GM18505 (cell line): Measurements from ENCODE around the gene SLC22A23.

Experiments
- ATAC-seq: cut with Tn5 transposase; IDR thresholded peaks from one replicate; pipeline ENCODE4 v1.9.1; 2021; ENCODE audit not compliant: unreplicated experiment
- POLR2A ChIP-seq: IDR thresholded peaks from 4 replicates; pipeline ENCODE4 v1.6.1; 2011; ENCODE audit warnings: borderline replicate concordance; ENCODE audit not compliant: insufficient read depth, insufficient read length; ENCODE audit errors: extremely low read depth

SLC22A23 gene

DNA sequence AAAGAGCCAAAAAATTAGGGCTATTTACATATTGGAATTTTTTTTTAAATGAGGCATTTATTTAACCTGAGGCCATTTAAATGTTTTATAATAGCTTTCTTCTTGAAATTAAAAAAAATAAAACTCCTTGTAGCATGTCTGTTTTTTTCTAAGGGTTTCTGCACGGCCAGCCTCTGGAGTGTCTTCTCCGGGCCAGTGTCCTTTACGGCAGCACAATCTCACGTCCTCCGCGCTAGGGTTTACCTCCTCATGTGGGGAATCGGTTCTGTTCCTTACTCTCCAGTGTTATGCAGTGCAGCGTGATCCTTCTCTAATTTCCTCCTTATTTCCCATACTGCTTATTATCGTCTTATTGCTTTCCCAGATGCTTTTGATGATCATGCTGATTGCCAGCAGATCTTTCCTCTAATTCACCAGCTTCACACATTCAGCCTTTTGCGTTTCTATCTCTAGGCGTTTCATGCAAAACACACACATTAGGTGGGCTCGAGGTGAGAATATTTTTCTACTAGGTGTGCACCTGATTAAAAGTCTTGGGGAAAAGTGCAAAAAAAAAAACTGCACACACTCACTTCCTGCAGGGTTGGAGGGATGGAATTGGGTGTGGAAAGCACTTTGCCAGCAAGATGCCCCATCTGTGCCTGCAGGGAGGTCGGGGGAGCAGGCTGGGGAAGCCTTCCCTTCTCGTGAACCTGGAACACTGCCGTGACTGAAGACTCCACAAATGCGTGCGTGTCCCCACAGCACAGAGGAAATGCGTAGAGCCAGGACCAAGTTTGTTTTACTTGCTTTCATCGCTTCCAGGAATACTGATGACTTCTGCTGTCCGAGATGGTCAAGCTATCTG is 142.0 kb downstream of the SLC22A23 start:
- no peak for TF ChIP-seq POLR2A
- ATAC-seq, result no peak

DNA sequence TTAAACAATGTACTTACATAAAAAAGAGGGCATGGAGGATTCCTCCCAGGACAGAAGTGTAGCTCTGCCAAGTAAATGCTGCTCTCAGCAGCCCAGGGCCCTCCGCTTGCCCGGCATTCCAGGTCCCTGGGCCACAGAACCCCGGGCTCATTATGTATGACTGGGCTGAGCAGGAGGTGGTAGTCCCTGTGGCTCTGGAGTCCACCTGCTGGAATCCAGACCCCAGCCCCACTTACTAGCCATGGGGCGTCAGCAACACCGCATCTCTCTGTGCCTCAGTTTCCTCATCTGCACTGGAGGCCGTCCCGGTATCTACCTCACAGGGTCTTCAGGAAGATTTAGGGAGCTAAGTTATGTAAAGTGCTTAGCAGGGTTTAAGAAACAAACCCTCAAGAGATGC is 142.7 kb downstream of the SLC22A23 start:
- no peak for ATAC-seq
- TF ChIP-seq POLR2A, result no peak

DNA sequence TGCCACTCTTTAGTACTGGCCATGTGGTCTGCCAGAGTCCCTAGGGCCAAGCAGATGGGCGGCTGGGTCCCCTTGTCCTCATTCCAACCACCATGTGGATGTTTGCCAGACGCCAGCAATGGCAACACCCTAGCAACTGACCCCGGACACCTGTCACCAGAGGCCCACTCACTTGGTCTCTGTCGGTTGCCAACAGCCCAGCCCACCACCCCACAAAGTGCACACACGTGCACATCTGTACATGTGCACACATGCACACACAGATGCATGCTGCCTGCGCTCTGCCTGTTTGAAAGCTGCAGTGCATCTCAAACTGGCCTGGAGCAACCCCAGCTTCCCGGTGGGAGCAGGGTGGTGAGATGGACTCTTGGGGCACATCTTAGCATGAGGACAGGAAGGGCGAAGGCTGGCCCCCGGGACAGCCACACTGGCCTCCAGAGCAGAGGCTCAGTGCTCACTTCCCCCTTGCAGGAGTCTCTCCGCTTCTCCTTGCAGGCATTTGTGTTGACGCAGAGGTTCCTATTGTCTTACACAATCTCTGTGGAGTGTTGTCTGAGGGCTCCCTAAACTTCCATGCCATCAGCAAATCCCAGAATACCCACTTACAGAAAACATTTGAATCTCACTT is 144.1 kb downstream of the SLC22A23 start:
- ATAC-seq, result no peak
- no peak for TF ChIP-seq POLR2A

DNA sequence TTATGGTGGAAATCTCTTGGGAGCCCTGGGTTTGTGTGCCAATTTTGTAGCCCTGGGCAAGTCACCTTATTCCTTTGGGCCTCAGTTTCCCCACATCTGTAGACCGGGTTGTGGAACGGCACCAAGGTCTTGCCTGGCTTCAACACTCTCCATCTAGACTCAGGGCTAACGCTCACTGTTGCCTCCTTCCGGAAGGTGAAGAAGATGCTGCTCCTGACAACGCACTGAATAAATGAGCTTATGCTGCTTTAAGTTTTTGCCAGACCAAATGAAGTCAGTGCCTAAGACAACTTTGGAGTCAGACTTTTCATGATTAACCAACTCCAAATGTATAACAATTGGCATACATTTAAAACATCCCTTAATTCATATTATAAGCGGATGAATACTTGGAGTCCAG is 145.0 kb downstream of the SLC22A23 start:
- no peak for TF ChIP-seq POLR2A

DNA sequence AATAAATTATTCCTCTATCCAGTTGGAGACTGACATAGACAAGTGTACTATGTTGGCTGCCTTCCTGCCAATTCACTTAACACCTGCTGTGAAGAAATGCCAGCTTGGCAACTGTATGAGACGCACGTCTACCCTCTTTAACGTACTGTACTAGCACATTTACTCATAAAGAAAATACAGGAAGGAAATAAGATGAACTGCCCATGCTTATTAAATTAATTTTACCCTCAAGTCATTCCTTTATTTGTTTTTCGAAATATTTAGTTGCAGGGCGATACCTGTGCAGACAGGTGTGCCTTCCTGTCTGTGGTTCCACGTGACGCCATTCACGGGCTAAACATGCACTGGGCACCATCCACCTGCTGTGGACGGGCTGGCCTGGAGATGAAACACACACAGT is 146.1 kb downstream of the SLC22A23 start:
- TF ChIP-seq POLR2A, result no peak
- no peak for ATAC-seq

More for the DNA sequence above, 145.0 kb downstream of the SLC22A23 start:
- no peak for ATAC-seq

DNA sequence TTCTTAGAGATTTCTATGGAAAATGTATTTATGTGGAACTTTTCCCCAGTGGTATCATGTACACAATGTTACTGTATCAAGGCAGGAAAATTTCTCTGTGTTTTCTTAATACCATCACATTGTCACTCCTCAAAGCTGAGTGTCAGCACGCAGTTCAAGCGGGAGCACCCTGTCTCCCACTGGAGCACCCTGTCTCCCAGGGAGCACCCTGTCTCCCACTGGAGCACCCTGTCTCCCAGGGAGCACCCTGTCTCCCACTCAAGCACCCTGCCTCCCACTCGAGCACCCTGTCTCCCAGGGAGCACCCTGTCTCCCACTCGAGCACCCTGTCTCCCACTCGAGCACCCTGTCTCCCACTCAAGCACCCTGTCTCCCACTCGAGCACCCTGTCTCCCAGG is 146.8 kb downstream of the SLC22A23 start:
- TF ChIP-seq POLR2A, result no peak

DNA sequence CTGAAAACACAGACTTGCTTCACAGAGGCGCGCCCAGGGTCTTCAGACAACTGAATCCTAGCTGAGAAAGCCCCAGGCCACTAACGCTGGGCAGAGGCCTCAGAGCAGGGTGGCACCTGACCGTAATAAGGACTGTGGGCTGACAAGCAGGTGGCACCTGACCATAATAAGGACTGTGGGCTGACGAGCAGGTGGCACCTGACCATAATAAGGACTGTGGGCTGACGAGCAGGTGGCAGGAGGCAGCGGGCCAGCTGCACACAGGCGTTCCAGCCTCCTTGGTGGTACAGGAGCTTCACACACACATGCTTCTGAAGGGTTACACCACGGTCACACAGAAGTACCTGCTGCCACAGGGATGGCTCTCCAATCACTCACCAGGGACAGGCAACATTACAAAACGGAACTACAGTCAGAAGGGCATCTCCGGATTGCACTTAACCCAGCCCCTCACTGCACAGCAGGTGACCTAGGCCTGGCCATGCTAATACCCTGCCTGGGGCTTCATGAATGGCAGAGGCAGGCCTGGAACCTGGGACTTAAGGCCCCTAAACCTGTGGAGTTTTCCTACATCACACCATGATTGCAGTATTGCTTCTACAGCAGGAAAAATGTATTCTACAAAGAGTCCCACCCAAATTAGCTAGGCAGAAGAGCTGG is 147.3 kb downstream of the SLC22A23 start:
- ATAC-seq, result no peak
- no peak for TF ChIP-seq POLR2A

More for the DNA sequence above, 146.8 kb downstream of the SLC22A23 start:
- ATAC-seq, result no peak

DNA sequence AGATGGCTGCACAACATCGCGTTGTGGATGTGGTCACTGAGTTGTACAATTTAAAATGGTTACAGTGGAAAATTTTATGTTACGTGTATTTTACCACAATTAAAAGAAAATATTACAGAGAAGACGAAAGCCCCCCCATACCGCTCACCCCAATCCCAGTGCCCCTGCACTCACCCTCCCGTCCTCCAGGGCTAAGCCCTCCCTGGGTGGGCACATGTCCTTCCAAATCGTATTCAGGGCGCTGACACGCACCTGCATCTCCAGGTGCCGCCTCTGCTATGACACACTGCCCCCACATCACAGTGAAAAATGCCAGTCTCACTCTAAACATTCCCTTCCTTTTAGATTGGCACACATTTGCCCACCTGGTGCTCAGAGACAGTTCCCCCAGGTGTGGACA is 148.7 kb downstream of the SLC22A23 start:
- TF ChIP-seq POLR2A, result no peak
- ATAC-seq, result no peak

DNA sequence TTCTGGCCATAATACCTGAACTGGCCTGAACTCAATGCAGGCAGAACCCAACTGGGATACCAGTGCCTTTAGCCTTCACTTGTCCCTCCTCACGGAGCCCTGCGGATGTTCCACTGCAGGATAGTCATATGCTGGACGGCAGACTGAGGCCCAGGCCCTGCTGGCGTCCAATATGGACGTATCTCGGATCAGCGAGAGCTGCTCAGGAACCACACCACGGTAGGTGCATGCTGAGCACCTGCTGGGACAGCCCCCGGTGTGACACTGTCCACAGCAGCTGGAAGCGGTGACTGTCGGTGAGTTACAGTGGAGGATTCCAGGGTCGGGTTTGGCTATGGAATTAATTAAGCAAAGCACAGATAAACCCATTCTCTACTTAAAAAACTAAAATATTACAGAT is 149.4 kb downstream of the SLC22A23 start:
- no peak for ATAC-seq
- no peak for TF ChIP-seq POLR2A

DNA sequence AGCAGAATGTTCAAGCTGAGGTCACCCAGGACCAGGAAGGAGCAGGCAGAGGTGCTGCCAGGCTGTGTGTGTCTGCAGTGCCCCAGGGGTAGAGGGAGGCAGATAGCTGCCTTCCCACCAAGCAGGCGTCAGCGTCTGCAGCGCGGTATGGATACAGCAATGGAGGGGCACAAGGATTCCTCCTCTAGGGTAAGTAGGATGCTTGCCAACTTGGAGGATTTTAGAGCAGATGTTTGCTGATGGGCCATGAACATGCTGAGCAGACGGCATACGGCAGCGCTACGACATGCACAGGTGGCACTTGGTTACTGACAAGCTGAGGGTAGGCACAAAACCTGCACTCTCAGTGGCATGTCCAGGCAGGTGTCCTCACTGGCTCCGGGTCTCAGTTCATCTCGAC is 150.0 kb downstream of the SLC22A23 start:
- ATAC-seq, result no peak
- no peak for TF ChIP-seq POLR2A

DNA sequence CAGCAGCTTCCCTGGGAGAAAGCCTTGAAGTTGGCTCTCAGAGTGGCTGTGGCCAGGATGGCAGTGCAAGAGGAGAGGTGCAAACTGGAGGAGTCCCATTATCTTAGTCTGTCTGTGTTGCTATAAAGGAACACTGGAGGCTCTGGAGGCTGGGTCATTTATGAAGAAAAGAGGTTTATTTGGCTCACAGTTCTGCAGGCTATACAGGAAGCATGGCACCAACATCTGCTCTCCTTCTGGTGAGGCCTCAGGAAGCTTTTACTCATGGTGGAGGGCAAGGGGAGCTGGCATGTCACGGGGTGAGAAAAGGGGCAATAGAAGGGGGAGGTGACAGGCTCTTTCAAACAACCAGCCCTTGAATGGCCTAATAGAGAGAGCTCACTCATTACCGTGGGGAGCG is 151.0 kb downstream of the SLC22A23 start:
- TF ChIP-seq POLR2A, result no peak
- ATAC-seq, result no peak

DNA sequence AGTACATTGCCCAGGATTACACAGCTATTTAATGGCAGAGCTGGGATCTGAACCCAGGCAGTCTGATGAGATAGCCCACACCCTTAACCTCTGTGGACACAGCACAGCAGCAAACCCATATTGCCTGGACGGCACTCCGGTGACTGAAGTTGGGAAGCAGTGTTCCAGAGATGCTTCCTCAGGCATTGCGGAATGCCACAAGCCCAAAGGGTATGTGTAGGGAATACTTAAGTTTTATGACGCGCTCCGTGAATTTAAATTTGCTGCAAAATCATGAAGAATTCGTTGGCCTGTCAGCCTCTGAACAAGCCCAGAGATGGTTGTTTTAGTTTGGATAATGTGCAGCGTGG is 151.7 kb downstream of the SLC22A23 start:
- ATAC-seq, result no peak
- no peak for TF ChIP-seq POLR2A

DNA sequence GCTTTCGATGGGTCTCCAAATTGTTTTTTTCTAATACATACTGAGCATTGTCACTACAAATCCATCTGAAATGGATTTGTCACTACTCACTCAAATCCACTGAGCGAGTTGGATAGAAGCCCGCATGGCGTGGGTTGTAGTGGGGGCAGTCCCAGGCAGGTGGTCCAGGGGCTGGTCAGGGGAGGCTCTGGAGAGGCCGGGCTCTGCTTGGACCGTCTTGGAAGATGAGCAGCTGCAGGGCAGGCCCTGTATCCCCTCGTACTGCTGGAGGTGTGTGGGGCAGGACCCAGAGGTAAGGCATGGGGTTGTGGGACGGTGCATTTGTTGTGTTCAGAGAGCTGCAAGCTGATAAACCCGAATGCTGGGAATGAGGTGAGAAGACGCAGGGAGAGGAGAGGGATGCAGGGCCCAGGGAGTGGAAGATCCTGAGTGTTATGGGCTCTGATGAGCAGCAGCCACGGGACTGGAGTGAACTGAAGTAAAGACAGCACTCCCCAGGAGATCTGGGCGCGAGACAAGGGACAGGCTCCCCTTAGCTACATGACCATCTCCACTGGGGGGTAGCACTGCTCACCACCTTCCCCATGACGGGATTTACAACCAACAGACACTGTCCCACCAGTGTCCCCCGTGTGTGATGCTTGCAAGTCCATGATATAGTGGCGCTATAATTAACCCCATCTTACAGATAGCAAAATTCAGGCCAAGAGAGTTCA is 152.2 kb downstream of the SLC22A23 start:
- ATAC-seq, result no peak
- no peak for TF ChIP-seq POLR2A

DNA sequence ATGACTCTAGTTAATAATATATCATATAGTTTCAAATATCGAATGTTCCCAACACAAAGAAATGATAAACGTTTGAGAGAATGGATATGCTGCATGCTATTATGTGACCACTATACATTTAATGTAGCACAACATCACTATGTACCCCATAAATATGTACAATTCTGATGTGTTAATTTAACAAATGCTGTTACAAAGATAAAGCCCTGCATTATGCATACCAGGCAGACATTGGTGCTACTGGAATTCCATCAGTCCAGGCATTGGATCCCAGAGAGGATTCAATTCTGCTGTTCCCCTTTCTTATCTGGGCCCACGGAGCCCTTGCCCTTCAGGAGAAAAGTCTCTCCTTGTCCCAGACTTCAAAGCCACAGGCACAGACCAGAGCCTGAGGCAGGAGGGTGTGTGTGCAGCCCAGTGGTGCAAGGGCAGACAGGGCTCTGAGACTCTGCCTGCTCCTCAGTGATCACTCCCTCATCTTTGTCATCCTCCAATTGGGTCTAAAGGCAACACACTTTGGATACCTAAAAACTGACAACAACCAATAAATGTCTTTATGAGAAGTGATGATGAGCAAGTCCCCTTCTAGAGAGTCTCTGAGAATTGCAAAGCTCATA is 152.9 kb downstream of the SLC22A23 start:
- ATAC-seq, result no peak
- TF ChIP-seq POLR2A, result no peak

DNA sequence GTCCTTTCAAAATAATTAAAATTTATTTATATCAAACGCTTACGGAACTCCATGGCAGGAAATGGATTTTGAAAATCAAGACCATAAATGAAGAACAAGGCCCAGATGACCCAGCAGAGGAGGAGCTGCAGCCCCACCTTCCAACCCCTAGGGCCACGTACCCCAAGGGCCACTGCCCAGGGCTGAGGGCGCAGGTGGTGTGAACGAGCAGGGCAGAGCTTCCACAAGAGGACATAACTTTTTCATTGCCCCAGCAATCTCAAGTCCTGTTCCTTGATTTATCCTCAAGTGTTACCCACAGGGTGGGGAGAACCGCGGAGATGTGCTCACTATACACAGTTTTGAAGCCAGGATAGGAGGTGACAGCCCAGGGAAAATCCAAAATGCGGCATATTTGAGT is 155.3 kb downstream of the SLC22A23 start:
- no peak for TF ChIP-seq POLR2A
- ATAC-seq, result no peak
